HG03342 (cell line): ENCODE data around the gene APBA1.

ENCODE experiments used
- ATAC-seq: cut with Tn5 transposase; IDR thresholded peaks from one replicate; pipeline ENCODE4 v1.9.1; 2021; ENCODE audit warnings: mild to moderate bottlenecking, moderate library complexity; ENCODE audit not compliant: unreplicated experiment

The APBA1 gene

DNA sequence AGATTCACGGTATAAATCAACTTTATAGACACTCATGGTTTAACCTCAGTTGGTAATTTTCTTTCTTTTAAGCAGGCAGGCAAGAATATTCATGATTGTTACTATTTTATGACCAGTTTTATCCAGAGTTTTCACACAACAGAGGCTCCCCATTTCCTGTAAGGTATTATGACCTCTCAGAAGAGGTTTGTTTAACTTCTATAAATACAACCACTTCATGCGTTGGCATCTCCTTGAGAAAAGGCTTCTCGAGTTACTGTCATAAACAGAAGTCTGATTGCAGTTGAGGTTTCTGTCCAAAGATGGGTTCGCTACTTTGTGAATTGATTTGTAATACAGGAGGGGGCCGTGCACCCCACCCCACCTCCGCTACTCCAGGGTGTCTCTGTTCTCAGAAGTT, 291.9 kb downstream of the APBA1 start:
- ATAC-seq, result no peak

DNA sequence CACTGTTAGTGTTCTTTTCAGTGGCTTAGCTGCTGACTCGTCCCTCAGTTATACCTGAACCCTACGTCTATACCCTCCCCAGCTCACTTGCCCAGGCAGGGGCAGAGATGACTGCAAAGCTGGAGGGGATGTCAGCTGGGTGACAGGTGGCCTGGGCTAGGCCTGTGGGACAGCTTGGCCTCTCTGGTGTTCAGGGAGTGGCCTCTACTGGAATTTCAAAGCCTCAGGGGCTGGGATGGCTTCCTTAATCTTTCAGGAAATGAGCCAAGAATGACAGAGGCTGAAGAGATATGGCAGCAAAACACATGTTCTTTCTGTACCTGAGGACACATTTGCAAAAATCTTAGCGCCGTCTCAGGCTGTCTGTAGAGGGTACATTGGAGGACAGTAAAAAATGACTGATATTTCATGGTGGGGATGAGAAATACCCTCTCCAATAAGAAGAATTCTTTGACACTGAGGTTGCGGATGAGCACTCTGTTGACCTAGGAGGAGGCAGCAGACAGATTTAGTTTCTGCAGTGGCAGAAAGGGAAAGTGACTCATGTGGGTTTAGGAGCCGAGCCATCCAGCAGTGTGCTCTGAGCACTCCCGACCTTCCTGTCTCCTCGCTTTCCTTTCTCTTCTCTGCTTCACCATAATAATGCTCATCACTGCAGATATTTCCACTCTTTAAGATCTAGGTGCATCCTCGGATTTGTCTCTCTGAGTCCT, 292.7 kb downstream of the APBA1 start:
- no peak for ATAC-seq

DNA sequence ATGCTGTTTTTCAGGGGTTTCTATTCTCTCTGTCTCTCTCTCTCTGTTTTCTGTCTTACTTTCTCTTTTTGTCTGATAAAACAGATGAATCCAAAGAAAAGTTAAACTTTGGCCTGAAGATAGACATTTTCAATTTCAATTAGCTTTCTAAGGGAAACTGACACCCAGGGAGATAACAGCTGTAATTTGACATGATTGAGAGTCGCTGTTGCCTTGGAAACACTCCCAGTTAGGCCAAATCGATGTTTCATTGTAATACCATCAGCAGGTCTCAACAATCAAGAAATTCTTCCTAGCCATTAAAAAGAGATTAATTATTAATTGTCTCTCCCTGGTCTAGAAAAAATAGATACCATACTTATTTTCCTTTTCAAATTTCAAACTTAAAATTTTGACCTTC, 294.2 kb downstream of the APBA1 start:
- no peak for ATAC-seq
